Measurements from ENCODE around the gene HNRNPR.
"Not testable (repeated sequence)": the region's sequence is repeated elsewhere in the genome, so short reads cannot be mapped to it uniquely, and the experiment has no call there.

The HNRNPR gene

DNA sequence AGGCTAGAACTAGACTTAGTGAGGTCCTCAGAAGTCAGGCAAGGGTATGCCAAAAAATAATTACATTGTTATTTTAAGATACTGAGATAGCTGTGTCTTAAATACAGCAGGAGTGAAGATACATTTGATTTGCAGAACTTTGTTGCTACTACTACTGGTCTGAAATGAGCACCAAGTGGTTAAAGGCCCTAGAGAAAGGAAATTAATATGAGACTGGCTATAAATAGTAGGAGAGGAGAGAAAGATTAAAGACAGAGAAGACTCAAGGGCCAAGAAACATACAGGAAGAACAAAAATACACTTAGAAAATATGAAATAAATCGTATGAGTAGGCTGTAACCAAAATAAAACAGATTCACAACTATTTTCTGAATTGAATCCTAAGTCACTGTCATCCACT, 21.3 kb downstream of the HNRNPR start:
- Mint-ChIP-seq H3K36me3 (peaks cover 30 to 56% of the 10 kb centered on the region in 2 donors), H3K9me3 (no peaks in the 10 kb centered on the region), H3K4me3 (no peak overlapping the region), H3K4me1 (peaks cover 0 to 10% of the 10 kb centered on the region in 2 donors), H3K27me3 (no peaks in the 10 kb centered on the region), H3K27ac (peak overlapping the region; percentile 32)
- DNase-seq, result no peak
- ATAC-seq (replicated peaks), result no peak

DNA sequence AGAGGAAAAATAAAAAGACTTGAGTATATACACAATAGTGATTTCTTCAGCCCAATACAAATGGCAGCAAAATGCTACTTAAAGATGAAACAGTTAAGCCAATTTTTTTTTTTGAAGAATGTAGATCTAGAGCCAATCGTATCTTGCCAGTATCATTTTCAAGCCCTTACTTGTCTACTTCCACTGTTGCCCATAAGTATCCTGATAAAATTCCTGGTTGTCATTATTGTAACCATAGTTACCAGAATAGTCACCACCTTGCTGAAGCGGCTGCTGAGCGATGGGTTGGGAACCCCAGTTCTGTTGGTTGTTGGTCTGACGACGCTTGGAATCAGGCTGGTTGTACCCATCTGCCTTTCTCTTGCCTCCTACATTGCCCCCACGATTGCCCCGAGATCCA, 33.8 kb downstream of the HNRNPR start:
- Mint-ChIP-seq H3K4me1 (peaks cover 3 to 10% of the 10 kb centered on the region in 2 donors), H3K36me3 (peaks cover 29 to 37% of the 10 kb centered on the region in 2 donors)
- H3K9me3 Mint-ChIP-seq; ATAC-seq (replicated peaks); H3K27me3 Mint-ChIP-seq; DNase-seq; H3K4me3 Mint-ChIP-seq; H3K27ac Mint-ChIP-seq: not testable (repeated sequence)

DNA sequence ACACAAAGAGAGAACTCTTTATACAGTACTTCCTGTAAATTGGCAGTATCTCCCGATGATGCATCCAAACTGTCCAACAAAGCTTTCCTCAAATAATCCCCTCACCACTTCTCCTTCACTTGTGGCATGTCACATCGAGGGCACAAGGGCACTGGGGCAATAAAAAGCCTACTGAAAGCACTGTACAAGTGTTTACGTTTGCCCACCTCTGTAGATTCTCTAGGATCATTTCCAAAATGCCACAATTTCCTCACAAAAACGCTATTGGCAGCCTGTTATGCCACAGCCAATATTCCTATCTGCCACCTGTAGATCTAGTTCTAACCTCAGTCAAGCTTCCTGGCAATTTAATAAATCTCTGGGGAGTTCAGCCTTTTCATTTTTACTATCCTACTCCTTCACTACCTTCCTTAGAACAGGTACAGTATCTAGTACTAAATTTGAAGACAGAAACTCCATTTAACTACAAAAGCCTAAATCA, 39.9 kb downstream of the HNRNPR start:
- Mint-ChIP-seq H3K9me3 (no peaks in the 10 kb centered on the region), H3K4me1 (peaks cover 0 to 3% of the 10 kb centered on the region in 2 donors), H3K27me3 (no peaks in the 10 kb centered on the region), H3K36me3 (peaks cover 29 to 32% of the 10 kb centered on the region in 2 donors), H3K27ac (peak overlapping the region; percentile 67), H3K4me3 (no peak overlapping the region)
- DNase-seq (no peak), ATAC-seq (replicated peaks) (no peak)

DNA sequence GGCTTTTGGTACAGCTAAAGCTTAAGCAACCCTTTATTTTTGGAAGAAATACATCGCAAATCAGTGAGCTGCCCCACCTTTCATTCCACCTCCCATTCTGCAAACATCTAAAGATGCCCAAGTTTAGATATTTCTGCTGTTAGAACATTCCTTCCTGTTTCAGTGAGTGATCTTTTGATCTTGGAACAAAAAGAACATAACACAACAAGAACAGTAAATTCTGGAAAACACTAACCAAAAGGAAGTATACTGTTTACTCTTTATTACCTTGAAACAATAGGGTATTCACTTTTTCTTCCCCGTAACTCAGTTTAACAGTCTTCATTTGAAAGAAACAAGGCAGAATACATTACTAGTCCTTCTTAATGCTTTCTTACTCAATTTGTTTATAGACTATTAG, 40.6 kb downstream of the HNRNPR start:
- DNase-seq, result no peak
- Mint-ChIP-seq H3K4me3 (no peak overlapping the region), H3K9me3 (no peaks in the 10 kb centered on the region), H3K27me3 (no peaks in the 10 kb centered on the region), H3K4me1 (peaks cover 0 to 3% of the 10 kb centered on the region in 2 donors), H3K36me3 (peaks cover 29 to 32% of the 10 kb centered on the region in 2 donors), H3K27ac (no peak overlapping the region)
- no peak for ATAC-seq (replicated peaks)

DNA sequence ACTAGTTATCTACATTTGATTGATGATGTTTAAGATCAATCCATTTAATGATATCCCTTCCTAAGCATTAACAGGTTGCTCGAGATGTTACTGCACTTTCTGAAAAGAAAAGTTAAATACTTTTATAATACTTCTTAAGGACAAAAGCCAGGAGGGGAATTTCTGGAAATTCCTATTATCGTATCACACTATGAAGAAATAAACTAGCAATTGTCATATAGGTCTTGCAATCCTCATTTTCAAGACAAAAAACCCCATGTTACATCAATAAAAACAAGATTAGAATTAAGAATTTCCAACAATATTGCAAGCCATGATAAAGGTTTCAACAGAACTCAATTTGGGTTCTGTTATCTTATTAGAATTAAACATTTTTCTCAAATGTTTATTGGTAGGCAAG, 47.2 kb downstream of the HNRNPR start:
- Mint-ChIP-seq H3K36me3 (peaks cover 19 to 28% of the 10 kb centered on the region in 2 donors), H3K27me3 (no peaks in the 10 kb centered on the region), H3K4me1 (no peaks in the 10 kb centered on the region), H3K27ac (no peak overlapping the region), H3K9me3 (no peaks in the 10 kb centered on the region), H3K4me3 (no peak overlapping the region)
- ATAC-seq (replicated peaks) (no peak), DNase-seq (no peak)

DNA sequence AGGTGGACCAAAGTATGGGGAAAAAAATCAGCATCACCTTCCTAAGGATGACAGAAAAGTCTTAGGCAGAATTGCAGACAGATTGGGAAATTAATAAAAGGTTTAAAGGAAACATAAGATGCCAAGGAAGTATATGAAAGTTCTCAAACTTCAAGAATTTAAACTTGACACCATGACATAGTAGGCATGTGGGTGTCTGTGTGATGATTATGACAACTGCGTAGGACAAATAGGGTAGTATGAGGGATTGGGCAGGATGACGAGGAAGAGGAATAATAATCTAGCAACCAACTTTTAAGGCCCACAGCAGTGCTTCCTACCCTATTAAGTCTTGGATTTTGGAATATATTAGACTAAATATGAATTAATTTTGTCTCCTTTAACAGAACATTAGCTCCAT, 52.4 kb downstream of the HNRNPR start:
- no peak overlapping the region for H3K27ac Mint-ChIP-seq
- DNase-seq, result no peak
- H3K9me3 Mint-ChIP-seq, result no peaks in the 10 kb centered on the region
- peaks cover 5 to 18% of the 10 kb centered on the region in 2 donors for H3K36me3 Mint-ChIP-seq
- ATAC-seq (replicated peaks), result no peak
- H3K27me3 Mint-ChIP-seq, result no peaks in the 10 kb centered on the region
- peaks cover 1 to 6% of the 10 kb centered on the region in 2 donors for H3K4me1 Mint-ChIP-seq
- H3K4me3 Mint-ChIP-seq, result no peak overlapping the region

DNA sequence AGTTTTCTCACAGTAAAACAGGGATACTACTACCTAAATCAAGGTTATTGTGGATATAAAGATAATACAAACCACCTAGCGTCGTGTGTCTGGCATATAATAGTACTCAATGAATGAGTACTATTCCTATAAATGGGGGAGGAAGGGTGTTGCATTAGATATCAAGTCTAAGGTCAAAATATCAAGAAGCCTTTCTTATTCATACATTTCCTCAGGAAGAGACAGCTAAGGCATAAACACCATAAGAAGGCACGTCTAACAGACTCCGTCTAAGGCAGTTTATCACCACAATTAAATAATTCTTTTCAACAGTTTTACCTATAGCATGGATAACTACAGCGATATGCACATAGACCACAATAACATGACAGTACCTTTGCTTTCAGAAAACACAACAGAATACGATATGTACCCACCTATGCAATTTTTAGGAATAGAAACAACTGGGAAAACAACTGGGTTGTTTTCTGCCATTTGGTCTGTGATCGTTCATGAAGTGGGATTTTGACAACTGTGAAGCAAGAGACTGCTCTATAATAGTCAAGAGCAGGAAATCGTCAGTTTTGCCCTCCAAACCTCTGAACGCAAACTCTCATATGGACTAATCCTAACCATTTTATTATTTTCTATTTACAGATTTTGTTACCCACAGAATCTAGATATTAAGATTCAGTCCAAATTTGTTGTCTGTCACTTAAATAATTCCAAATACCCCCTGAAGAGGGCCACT, 53.1 kb downstream of the HNRNPR start:
- Mint-ChIP-seq H3K27me3 (no peaks in the 10 kb centered on the region), H3K9me3 (no peaks in the 10 kb centered on the region), H3K4me1 (peaks cover 1 to 6% of the 10 kb centered on the region in 2 donors), H3K27ac (no peak overlapping the region), H3K36me3 (peaks cover 5 to 21% of the 10 kb centered on the region in 2 donors), H3K4me3 (no peak overlapping the region)
- no peak for DNase-seq
- ATAC-seq (replicated peaks), result no peak

DNA sequence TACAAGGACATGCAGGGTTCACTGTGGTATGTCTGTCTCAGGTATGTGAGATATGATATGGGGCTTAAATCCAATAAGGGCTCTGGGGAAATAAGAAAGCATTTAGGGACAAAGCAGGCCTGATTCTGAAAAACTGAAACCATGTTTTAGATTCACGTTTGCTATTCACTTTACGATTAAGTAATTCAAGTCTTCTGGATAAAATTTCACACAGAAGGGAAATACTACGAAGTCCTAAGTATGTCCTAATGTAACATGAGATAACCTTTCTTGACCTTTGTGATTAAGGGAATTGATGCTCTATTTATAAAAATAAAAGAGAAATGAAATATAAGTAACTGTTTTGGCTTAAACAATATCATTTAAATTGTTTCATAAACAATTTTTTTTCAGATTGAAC, 55.4 kb downstream of the HNRNPR start:
- no peak for ATAC-seq (replicated peaks)
- peaks cover 1 to 10% of the 10 kb centered on the region in 2 donors for H3K4me1 Mint-ChIP-seq
- DNase-seq, result no peak
- no peak overlapping the region for H3K4me3 Mint-ChIP-seq
- H3K9me3 Mint-ChIP-seq, result no peaks in the 10 kb centered on the region
- peaks cover 4 to 17% of the 10 kb centered on the region in 2 donors for H3K36me3 Mint-ChIP-seq
- H3K27me3 Mint-ChIP-seq, result no peaks in the 10 kb centered on the region
- no peak overlapping the region for H3K27ac Mint-ChIP-seq

DNA sequence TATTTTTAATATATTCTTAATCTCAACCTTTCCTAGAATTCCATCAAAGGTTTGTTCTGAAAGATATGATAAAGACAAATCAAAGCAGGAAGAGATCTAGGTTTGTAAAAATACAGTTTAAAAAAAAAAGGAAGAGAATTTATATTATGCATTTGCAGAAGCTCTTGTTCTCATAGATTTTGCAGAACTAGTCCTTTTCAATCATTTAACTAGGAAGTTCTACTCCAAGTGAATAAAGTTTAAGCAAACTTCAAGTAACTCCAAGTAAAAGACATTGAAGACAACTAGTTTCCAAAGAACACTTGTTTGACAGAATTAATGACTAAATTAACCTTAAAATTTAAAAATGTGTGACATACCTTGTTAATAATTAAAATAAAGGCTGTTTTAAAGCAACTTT, 55.9 kb downstream of the HNRNPR start:
- Mint-ChIP-seq H3K27me3 (no peaks in the 10 kb centered on the region), H3K27ac (no peak overlapping the region), H3K36me3 (peaks cover 5 to 17% of the 10 kb centered on the region in 2 donors), H3K4me3 (no peak overlapping the region), H3K9me3 (no peaks in the 10 kb centered on the region), H3K4me1 (peaks cover 1 to 11% of the 10 kb centered on the region in 2 donors)
- no peak for ATAC-seq (replicated peaks)
- no peak for DNase-seq

DNA sequence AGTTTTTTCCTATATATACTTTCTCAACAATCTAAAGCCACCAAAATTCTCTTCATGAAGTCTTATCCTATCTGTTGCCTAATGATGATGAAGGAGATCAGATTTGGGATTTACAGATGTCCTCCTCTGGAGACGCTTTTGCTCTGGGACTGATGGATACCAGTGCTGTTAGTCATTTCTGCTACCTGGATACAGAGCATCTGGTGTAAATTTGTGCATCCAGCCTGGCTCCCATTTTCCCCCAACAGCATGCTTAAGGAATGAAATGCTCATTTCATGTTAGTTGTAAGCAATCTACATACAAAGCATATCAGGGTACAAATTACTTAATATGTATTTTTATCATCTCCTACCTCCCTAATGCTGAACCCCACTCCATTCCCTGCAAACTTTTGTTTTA, 57.7 kb downstream of the HNRNPR start:
- Mint-ChIP-seq H3K27me3 (no peaks in the 10 kb centered on the region), H3K4me1 (peaks cover 3 to 17% of the 10 kb centered on the region in 2 donors)
- no peak for DNase-seq

DNA sequence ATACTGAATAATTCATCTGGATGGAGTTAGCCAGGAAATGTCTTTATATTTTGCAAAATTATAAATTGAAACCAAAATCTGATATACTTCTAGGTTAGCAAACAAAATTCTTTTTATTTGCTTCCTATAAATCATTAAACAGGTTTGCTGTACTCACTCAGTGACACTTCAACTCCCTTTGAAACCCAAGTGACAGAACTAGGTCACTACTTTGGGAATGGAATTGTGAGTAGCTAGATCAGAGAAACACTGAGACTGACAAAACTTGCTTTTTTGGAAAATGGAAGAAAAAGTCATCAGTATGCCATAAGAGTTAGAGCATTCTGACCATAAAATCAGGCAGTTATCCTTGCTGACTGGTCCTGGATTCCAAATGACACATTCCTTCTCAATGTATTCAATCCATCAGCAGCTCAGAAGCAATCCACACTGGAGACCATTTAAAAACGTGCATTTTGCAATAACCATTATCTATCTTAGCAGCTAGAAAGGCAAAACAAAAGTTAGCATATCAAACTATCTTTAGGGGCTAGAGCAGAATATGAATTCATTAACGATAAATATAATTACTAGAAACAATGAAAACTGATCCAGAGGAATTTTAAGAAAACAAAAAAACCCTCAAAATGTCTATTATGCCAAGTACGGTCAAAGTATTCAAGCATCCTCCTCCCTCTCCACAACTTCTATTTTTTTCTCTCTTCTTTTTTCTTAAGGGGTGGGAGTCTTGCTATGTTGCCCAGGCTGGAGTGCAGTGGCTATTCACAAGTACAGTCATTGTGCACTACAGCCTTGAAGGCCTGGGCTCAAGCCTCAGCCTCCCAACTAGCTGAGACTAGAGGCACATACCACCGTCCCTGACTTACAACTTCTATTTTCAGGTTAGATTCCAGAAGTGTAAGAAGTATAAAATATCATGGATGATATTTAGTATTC, 60.1 kb downstream of the HNRNPR start:
- Mint-ChIP-seq H3K9me3 (no peaks in the 10 kb centered on the region), H3K4me3 (no peak overlapping the region), H3K36me3 (peaks cover 14 to 21% of the 10 kb centered on the region in 2 donors), H3K27me3 (no peaks in the 10 kb centered on the region), H3K27ac (no peak overlapping the region), H3K4me1 (peaks cover 4 to 11% of the 10 kb centered on the region in 2 donors)
- ATAC-seq (replicated peaks) (no peak), DNase-seq (no peak)

More for the DNA sequence above, 57.7 kb downstream of the HNRNPR start:
- Mint-ChIP-seq H3K27ac (no peak overlapping the region), H3K4me3 (no peak overlapping the region), H3K9me3 (no peaks in the 10 kb centered on the region), H3K36me3 (peaks cover 10 to 17% of the 10 kb centered on the region in 2 donors)
- no peak for ATAC-seq (replicated peaks)

DNA sequence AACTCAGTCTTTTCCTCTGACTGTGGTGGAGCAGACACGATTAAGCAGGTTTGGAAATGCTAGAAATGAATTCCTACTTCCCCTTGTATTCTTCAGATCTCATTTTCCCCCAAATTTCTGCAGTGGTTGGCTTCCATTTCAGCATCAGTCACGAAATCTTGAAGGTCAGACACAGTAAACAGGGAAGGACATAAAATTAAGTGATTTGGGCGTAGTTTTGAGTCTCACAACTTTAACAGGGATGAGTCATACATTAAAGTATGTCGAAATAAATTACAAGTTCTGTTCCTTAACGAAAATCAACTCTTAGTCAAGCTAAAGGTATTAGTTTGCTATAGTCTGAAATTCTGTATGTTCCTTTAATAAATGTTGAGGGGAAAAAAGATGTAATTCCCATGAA, 61.1 kb downstream of the HNRNPR start:
- Mint-ChIP-seq H3K9me3 (no peaks in the 10 kb centered on the region), H3K27ac (no peak overlapping the region), H3K4me3 (no peak overlapping the region), H3K27me3 (no peaks in the 10 kb centered on the region), H3K4me1 (peaks cover 4 to 11% of the 10 kb centered on the region in 2 donors), H3K36me3 (peaks cover 14 to 21% of the 10 kb centered on the region in 2 donors)
- DNase-seq (no peak), ATAC-seq (replicated peaks) (peak in 1 of 2 donors; percentile 51)

DNA sequence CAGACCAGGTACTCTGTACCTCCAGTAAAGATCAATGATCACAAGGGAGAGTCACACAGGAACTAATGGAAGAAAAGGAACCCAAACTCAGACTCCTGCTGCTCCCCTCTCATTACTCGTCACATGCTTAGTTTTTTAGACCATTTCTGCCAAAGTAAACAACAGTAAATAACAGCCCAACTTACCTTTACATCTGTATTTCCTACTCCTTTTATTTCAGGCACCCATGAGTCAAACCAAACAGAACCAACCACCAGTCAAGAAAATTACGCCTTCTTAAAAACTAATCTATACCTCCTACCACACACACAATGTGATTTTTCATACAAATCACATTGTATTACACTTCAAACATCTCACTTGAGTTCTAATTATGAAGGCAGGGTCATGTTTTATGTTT, 65.4 kb downstream of the HNRNPR start:
- no peak for DNase-seq

DNA sequence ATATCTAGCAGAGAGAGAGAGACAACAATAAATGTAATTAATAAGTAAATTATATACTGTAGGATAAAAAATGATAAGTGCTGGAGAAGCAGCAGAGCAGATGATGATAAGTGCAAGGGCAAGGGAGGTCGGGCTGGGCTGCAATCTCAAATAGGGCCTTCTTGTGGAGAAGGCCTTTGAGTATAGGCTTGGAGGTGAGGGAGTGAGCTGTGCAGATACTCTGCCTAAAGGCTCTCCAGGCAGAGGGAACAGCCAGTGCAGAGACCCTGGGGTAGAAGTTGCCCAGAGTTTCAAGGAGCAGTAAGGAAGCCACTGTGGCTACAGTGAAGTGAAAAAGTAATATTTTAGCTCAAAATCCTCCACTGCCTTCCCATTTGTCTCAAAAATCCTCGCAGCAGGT, 67.6 kb downstream of the HNRNPR start:
- Mint-ChIP-seq H3K27ac (no peak overlapping the region), H3K9me3 (no peaks in the 10 kb centered on the region), H3K4me1 (peaks cover 0 to 2% of the 10 kb centered on the region in 2 donors), H3K27me3 (peaks cover 34% of the 10 kb centered on the region in 2 donors), H3K36me3 (peaks cover 4 to 8% of the 10 kb centered on the region in 2 donors), H3K4me3 (no peak overlapping the region)
- DNase-seq (no peak), ATAC-seq (replicated peaks) (no peak)

More for the DNA sequence above, 65.4 kb downstream of the HNRNPR start:
- peaks cover 10 to 12% of the 10 kb centered on the region in 2 donors for H3K36me3 Mint-ChIP-seq
- H3K9me3 Mint-ChIP-seq, result no peaks in the 10 kb centered on the region
- peaks cover 23 to 24% of the 10 kb centered on the region in 2 donors for H3K27me3 Mint-ChIP-seq
- H3K4me1 Mint-ChIP-seq, result peaks cover 4 to 6% of the 10 kb centered on the region in 2 donors
- no peak overlapping the region for H3K4me3 Mint-ChIP-seq
- ATAC-seq (replicated peaks), result no peak
- H3K27ac Mint-ChIP-seq, result no peak overlapping the region
